HepG2 (cell line): ENCODE measurements around the gene KCNH6. TPM values are rescaled to one million over a fixed set of nuclear protein-coding genes. Genes with fewer than 3 reads are reported as not detected.

Source experiments
- ATAC-seq: fragments of 200-7000 bp; cut with Tn5 transposase; 3 replicates; pipeline ENCODE4 v1.9.1; 2020; ENCODE audit warnings: mild to moderate bottlenecking, moderate library complexity
- BruUV-seq: library from RNA; stranded (reverse); fragments of 400-500 nt; replicated peaks from 2 replicates; lab custom pipeline; 2021; lab: Mats Ljungman, UMichigan
- CTCF ChIA-PET: fragments of 300-600 bp; formaldehyde crosslinking; extraction: SDS; loops from one replicate; lab custom pipeline; 2021; ENCODE audit warnings: low total read pairs, inconsistent platforms, low intra/inter-chr PET ratio; lab: Yijun Ruan, JAX
- POLR2A ChIA-PET: fragments of 350-600 bp; sonication (Branson Sonifier 250); formaldehyde crosslinking; loops from one replicate; lab custom pipeline; 2020; ENCODE audit warnings: antibody characterized with exemption, inconsistent platforms; lab: Yijun Ruan, JAX
- DNase-seq: peaks from one replicate; pipeline ENCODE4 v3.0.0-alpha.2; 2015; ENCODE audit warnings: low spot score
- FAIRE-seq: peaks from 3 replicates; lab custom pipeline; 2011; peaks lifted over from hg19 to GRCh38; lab: Jason Lieb, UNC
- H2AFZ ChIP-seq: one replicate; pipeline ENCODE4 v1.6.1; 2011; ENCODE audit warnings: low read length, inconsistent platforms
- H3K27ac ChIP-seq: fragments of 300-600 bp; 3 replicates; pipeline ENCODE4 v1.8.0; 2011; ENCODE audit warnings: mixed run types, mild to moderate bottlenecking, mixed read lengths, low read length, inconsistent platforms; ENCODE audit not compliant: insufficient read depth; ENCODE audit errors: extremely low read length
- H3K27me3 ChIP-seq, 2 experiments: fragments of 200-600 bp in 1 of 2; 2 replicates in 1 of 2; 3 replicates in 1 of 2; pipeline versions ENCODE4 v1.6.0 to v1.8.0; 2011; ENCODE audit warnings: low read length in 2 of 2, mild to moderate bottlenecking in 2 of 2, moderate library complexity in 2 of 2, inconsistent platforms in 1 of 2; ENCODE audit not compliant: insufficient read depth in 2 of 2, control insufficient read depth in 1 of 2
- H3K36me3 ChIP-seq, 2 experiments: fragments of 200-600 bp in 1 of 2; replicated peaks in 1 of 2; 2 replicates in 1 of 2; 3 replicates in 1 of 2; pipeline versions ENCODE4 v1.5.1 to v1.8.0; 2011; ENCODE audit warnings: low read length in 2 of 2, inconsistent platforms in 1 of 2; ENCODE audit not compliant: insufficient read depth in 2 of 2, control insufficient read depth in 1 of 2
- H3K4me1 ChIP-seq: 2 replicates; pipeline ENCODE4 v1.5.1; 2012; ENCODE audit warnings: low read length, inconsistent platforms; ENCODE audit not compliant: insufficient read depth
- H3K4me2 ChIP-seq: 2 replicates; pipeline ENCODE4 v1.6.0; 2011; ENCODE audit warnings: low read depth, low read length, inconsistent platforms
- H3K4me3 ChIP-seq, 3 experiments: fragments of 200-600 bp in 1 of 3; sonication (generic), shearing (Covaris generic) in 1 of 3; replicated peaks in 1 of 3; 2 replicates each; pipeline ENCODE4 v1.5.1; 2011 to 2016; ENCODE audit warnings: low read length in 3 of 3, inconsistent platforms in 2 of 3, low read depth in 2 of 3, mild to moderate bottlenecking in 2 of 3, control low read depth in 1 of 3, mixed read lengths in 1 of 3; ENCODE audit not compliant: insufficient read depth in 1 of 3
- H3K79me2 ChIP-seq: one replicate; pipeline ENCODE4 v1.6.1; 2011; ENCODE audit warnings: low read length, inconsistent platforms; ENCODE audit not compliant: insufficient read depth
- H3K9ac ChIP-seq: 2 replicates; pipeline ENCODE4 v1.6.0; 2011; ENCODE audit warnings: mild to moderate bottlenecking, low read depth, low read length, inconsistent platforms; ENCODE audit not compliant: insufficient read depth
- H3K9me3 ChIP-seq: 2 replicates; pipeline ENCODE4 v1.5.1; 2012; ENCODE audit warnings: mild to moderate bottlenecking, low read length
- H4K20me1 ChIP-seq: 2 replicates; pipeline ENCODE4 v1.6.0; 2011; ENCODE audit warnings: inconsistent platforms, mild to moderate bottlenecking, low read length, moderate library complexity; ENCODE audit not compliant: insufficient read depth
- FOXK1 ChIP-seq: sonication (generic); formaldehyde crosslinking; IDR thresholded peaks from 2 replicates; pipeline ENCODE4 v1.4.0; 2020; ENCODE audit warnings: low read depth, missing genetic modification reagents, borderline replicate concordance
- POGZ ChIP-seq: sonication (generic); formaldehyde crosslinking; IDR thresholded peaks from 2 replicates; pipeline ENCODE4 v1.4.0; 2020; ENCODE audit warnings: mild to moderate bottlenecking, missing genetic modification reagents
- SMARCE1 ChIP-seq: fragments of 450-650 bp; IDR thresholded peaks from 2 replicates; pipeline ENCODE4 v1.6.1; 2017; ENCODE audit warnings: borderline replicate concordance
- SRSF4 ChIP-seq: fragments of 200-400 bp; formaldehyde crosslinking; IDR thresholded peaks from one replicate; pipeline ENCODE4 v1.6.1; 2018; ENCODE audit warnings: mild to moderate bottlenecking, low read depth, low read length, moderate library complexity; ENCODE audit not compliant: poor library complexity, severe bottlenecking
- ZBTB38 ChIP-seq: sonication (generic); formaldehyde crosslinking; IDR thresholded peaks from 2 replicates; pipeline ENCODE4 v1.5.1; 2020; ENCODE audit warnings: mild to moderate bottlenecking, missing genetic modification reagents
- ZNF382 ChIP-seq: sonication (generic); formaldehyde crosslinking; IDR thresholded peaks from 2 replicates; pipeline ENCODE4 v1.5.0; 2020; ENCODE audit warnings: missing genetic modification reagents, mild to moderate bottlenecking, borderline replicate concordance
- ZNF703 ChIP-seq: sonication (generic); formaldehyde crosslinking; IDR thresholded peaks from 2 replicates; pipeline ENCODE4 v1.5.1; 2020; ENCODE audit warnings: missing genetic modification reagents, mild to moderate bottlenecking, moderate library complexity, borderline replicate concordance
- ZNF720 ChIP-seq: sonication (generic); formaldehyde crosslinking; IDR thresholded peaks from 2 replicates; pipeline ENCODE4 v1.4.0; 2020; ENCODE audit warnings: missing genetic modification reagents
- WGBS: methylation state at CpG from one replicate; pipeline ENCODE4 v1.1.6; 2017; ENCODE audit warnings: low lambda C conversion rate; 5-methylcytosine and 5-hydroxymethylcytosine counted together
- in situ Hi-C: cut with HindIII; loops from 2 replicates; pipeline ENCODE4 v1.10.0; 2017; ENCODE audit warnings: low pct_unique_long_range_greater_than_20kb; ENCODE audit not compliant: extremely low pct_ligation_motif_present
- intact Hi-C: fragments of 100-400 bp; cut with micrococcal nuclease; formaldehyde crosslinking; loops from one replicate; pipeline ENCODE4 v1.10.0; 2022; ENCODE audit not compliant: unreplicated experiment
- polyA plus RNA-seq, 8 experiments: library from polyadenylated mRNA; depleted of rRNA in 3 of 8; stranded (reverse) in 7 of 8; unstranded in 1 of 8; fragments of >200 nt; fragmentation: Illumina TruSeq in 4 of 8; extraction: Trizol in 4 of 8; gene quantifications; 2 replicates each; pipeline versions ENCODE4 v1.2.1 to v1.2.3, GENCODE V29; 2011 to 2016; ENCODE audit warnings: low read depth in 4 of 8, missing spikeins in 1 of 8, mixed read lengths in 1 of 8; ENCODE audit not compliant: insufficient read depth in 1 of 8
- total RNA-seq, 5 experiments: library from RNA; depleted of rRNA; stranded (reverse); fragments of >200 nt; fragmentation: Illumina TruSeq; extraction: Trizol; gene quantifications; 2 replicates each; pipeline ENCODE4 v1.2.3, GENCODE V29; 2016; ENCODE audit warnings: low read depth in 1 of 5
- TF ChIP-seq, protein P1 (sequence below): IDR thresholded peaks from 2 replicates; pipeline ENCODE4 v1.6.1; 2016; ENCODE audit warnings: missing biosample characterization, missing genetic modification reagents, low read depth
- TF ChIP-seq, protein P2 (sequence below): sonication (generic); formaldehyde crosslinking; IDR thresholded peaks from one replicate; pipeline ENCODE4 v1.5.1; 2020; ENCODE audit warnings: mild to moderate bottlenecking, missing genetic modification reagents; ENCODE audit errors: not compliant biosample characterization
- TF ChIP-seq, protein P3 (sequence below): sonication (generic); formaldehyde crosslinking; IDR thresholded peaks from 2 replicates; pipeline ENCODE4 v1.4.0; 2020; ENCODE audit warnings: missing genetic modification reagents, mild to moderate bottlenecking, borderline replicate concordance

KCNH6 gene
- total and polyA plus RNA-seq, 2 of the 13 experiments (the other 11 are each of a cell fraction or from before 2014, with no cell fraction given): 0.05 to 0.18 TPM

DNA sequence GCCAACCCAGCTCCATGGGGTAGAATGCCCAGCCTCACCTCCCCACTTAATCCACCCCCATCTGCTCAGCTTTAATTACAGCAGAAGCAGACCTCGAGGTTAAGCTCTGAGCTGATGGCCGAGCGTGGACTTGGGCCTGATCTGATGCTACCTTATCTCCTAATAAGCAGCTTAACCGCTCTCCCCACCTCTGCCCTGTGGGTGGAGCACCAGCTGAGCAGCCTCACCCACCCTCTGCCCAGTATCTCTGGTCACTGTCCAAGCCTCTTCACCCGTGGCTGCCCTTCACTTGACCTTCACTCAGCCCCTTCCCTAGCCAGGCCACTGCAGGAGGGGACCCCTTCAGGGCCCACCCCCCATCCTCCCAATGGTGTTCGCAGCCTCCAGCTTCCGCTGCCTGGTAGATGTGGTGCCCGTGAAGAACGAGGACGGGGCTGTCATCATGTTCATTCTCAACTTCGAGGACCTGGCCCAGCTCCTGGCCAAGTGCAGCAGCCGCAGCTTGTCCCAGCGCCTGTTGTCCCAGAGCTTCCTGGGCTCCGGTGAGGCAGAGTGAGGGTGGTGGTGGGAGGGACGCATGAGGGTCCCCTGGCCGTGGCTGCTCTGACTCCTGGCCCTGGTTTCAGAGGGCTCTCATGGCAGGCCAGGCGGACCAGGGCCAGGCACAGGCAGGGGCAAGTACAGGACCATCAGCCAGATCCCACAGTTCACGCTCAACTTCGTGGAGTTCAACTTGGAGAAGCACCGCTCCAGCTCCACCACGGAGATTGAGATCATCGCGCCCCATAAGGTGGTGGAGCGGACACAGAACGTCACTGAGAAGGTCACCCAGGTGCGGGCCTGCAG is 6.8 kb downstream of the KCNH6 start:
- Histone ChIP-seq H3K4me2 (0 out of 2 replicates have a peak overlapping the region, but pooled peaks have one; percentile 5), H3K4me1 (peaks cover 40% of the 10 kb centered on the region), H3K9me3 (no peaks in the 10 kb centered on the region), H3K27ac (no peak overlapping the region), H3K36me3 (no peaks in the 10 kb centered on the region), H2AFZ (no peak overlapping the region), H4K20me1 (no peaks in the 10 kb centered on the region), H3K4me3 (no peak overlapping the region), H3K9ac (no peak overlapping the region), H3K79me2 (no peaks in the 10 kb centered on the region), H3K27me3 (peaks cover 7 to 36% of the 10 kb centered on the region in 2 experiments)
- DNase-seq (no peak), ATAC-seq (0 out of 3 replicates have a peak, but pooled peaks have one; percentile 3), FAIRE-seq (no peak)
- in situ Hi-C loops: no loop called here
- WGBS: 70% methylated on average over 23 of the region's 26 CpGs
- ChIA-PET POLR2A (interaction anchor here (0.8 to 1.9 kb wide), 4 partner anchors 9 to 19 kb away, joined by 3 to 4 read pairs (median 4); no protein-coding TSS in a partner anchor), CTCF (no interaction called here)
- no TSS peak for BruUV-seq
- intact Hi-C loops: no loop called here
- TF ChIP-seq POGZ (CRISPR knock-in tag) (no peak), FOXK1 (CRISPR knock-in tag) (no peak), SMARCE1 (no peak), ZNF703 (CRISPR knock-in tag) (no peak), SRSF4 (no peak), ZNF382 (CRISPR knock-in tag) (no peak), ZNF720 (CRISPR knock-in tag) (no peak), ZBTB38 (CRISPR knock-in tag) (peak; percentile 91)
- TF ChIP-seq, protein P1, sequence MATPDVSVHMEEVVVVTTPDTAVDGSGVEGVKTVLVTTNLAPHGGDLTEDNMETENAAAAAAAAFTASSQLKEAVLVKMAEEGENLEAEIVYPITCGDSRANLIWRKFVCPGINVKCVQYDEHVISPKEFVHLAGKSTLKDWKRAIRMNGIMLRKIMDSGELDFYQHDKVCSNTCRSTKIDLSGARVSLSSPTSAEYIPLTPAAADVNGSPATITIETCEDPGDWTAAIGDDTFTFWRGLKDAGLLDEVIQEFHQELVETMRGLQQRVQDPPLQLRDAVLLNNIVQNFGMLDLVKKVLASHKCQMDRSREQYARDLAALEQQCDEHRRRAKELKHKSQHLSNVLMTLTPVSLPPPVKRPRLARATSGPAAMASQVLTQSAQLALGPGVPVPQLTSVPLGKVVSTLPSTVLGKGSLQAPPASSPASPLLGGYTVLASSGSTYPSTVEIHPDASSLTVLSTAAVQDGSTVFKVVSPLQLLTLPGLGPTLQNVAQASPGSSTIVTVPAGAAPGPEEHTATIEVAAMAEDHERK (CRISPR knock-in tag): no peak
- TF ChIP-seq, protein P2, sequence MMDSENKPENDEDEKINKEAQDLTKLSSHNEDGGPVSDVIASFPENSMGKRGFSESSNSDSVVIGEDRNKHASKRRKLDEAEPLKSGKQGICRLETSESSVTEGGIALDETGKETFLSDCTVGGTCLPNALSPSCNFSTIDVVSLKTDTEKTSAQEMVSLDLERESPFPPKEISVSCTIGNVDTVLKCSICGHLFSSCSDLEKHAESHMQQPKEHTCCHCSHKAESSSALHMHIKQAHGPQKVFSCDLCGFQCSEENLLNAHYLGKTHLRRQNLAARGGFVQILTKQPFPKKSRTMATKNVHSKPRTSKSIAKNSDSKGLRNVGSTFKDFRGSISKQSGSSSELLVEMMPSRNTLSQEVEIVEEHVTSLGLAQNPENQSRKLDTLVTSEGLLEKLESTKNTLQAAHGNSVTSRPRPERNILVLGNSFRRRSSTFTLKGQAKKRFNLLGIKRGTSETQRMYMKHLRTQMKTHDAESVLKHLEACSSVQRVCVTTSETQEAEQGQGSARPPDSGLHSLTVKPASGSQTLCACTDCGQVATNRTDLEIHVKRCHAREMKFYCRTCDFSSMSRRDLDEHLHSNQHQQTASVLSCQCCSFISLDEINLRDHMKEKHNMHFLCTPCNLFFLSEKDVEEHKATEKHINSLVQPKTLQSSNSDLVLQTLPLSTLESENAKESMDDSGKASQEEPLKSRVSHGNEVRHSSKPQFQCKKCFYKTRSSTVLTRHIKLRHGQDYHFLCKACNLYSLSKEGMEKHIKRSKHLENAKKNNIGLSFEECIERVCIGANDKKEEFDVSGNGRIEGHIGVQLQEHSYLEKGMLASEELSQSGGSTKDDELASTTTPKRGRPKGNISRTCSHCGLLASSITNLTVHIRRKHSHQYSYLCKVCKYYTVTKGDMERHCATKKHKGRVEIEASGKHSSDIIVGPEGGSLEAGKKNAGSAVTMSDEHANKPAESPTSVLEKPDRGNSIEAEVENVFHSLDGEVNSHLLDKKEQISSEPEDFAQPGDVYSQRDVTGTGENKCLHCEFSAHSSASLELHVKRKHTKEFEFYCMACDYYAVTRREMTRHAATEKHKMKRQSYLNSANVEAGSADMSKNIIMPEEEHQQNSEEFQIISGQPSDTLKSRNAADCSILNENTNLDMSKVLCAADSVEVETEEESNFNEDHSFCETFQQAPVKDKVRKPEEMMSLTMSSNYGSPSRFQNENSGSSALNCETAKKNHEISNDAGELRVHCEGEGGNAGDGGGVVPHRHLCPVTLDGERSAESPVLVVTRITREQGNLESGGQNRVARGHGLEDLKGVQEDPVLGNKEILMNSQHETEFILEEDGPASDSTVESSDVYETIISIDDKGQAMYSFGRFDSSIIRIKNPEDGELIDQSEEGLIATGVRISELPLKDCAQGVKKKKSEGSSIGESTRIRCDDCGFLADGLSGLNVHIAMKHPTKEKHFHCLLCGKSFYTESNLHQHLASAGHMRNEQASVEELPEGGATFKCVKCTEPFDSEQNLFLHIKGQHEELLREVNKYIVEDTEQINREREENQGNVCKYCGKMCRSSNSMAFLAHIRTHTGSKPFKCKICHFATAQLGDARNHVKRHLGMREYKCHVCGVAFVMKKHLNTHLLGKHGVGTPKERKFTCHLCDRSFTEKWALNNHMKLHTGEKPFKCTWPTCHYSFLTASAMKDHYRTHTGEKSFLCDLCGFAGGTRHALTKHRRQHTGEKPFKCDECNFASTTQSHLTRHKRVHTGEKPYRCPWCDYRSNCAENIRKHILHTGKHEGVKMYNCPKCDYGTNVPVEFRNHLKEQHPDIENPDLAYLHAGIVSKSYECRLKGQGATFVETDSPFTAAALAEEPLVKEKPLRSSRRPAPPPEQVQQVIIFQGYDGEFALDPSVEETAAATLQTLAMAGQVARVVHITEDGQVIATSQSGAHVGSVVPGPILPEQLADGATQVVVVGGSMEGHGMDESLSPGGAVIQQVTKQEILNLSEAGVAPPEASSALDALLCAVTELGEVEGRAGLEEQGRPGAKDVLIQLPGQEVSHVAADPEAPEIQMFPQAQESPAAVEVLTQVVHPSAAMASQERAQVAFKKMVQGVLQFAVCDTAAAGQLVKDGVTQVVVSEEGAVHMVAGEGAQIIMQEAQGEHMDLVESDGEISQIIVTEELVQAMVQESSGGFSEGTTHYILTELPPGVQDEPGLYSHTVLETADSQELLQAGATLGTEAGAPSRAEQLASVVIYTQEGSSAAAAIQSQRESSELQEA (CRISPR knock-in tag): no peak
- TF ChIP-seq, protein P3, sequence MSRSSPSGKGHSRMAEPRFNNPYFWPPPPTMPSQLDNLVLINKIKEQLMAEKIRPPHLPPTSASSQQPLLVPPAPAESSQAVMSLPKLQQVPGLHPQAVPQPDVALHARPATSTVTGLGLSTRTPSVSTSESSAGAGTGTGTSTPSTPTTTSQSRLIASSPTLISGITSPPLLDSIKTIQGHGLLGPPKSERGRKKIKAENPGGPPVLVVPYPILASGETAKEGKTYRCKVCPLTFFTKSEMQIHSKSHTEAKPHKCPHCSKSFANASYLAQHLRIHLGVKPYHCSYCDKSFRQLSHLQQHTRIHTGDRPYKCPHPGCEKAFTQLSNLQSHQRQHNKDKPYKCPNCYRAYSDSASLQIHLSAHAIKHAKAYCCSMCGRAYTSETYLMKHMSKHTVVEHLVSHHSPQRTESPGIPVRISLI (CRISPR knock-in tag): no peak
